Measurements from ENCODE around the gene KLHL18. TPM values are rescaled to one million over a fixed set of nuclear protein-coding genes. Genes with fewer than 3 reads are reported as not detected.
"Not testable (repeated sequence)": the region's sequence is repeated elsewhere in the genome, so short reads cannot be mapped to it uniquely, and the experiment has no call there.

The KLHL18 gene
- 10 to 100 TPM; 25.1 to 33.5 TPM for total RNA-seq

DNA sequence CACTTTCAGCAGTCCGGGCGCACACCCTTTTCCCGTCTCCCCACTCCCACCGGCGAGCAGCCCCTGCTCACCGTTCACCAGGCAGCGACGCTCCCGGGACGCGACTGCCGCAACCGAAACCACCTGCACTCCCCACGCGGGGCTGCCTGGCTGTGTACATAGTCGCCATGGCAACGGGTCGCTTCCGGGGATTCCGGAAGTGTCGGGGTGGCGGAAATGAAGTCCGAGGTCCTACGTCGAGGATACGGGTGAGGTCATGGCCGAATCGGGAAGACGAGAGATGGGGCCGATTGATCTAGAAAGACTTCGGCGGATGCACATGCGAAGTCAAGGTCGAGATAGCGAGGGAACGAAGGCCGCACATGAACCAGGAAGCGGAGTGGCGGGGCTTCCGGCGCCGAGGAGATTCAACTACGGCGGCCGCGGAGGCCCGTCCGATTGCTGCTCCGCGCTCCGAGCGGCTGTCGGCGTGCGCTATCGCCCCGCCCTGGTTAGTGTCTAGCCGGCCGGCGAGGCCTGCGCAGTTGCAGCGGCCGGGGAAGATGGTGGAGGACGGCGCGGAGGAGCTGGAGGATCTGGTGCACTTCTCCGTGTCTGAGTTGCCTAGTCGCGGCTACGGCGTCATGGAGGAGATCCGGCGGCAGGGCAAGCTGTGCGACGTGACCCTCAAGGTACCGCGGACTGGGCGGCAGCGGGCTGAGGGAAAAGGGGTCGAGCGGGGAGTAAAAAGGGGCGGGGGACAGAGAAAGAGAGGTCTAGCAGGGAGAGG lies at the start of gene KLHL18, which contains the start of gene KIF9:
KLHL18 (plus strand) TSS at position 521 of the 769 bp plus-strand sequence; CDS start at position 543, 22 bp downstream.
KIF9 (minus strand) TSS at position 376 of the 769 bp plus-strand sequence. CDS start 5,425 bp downstream, outside the sequence.
- CTCF ChIA-PET, result interaction anchor here (0.8 to 1.2 kb wide), 2 partner anchors 117 to 119 kb away, joined by 3 to 4 read pairs; partner anchors contain the start of gene SETD2
- Mint-ChIP-seq H3K4me3 (peak within 1 kb of the TSS; percentile 88), H3K4me1 (peaks cover 36% of the 10 kb centered on the region), H3K9me3 (ENCODE audit: low read depth) (no peaks in the 10 kb centered on the region), H3K36me3 (peaks cover 6% of the 10 kb centered on the region), H3K27ac (peak within 1 kb of the TSS; percentile 100), H3K27me3 (no peaks in the 10 kb centered on the region)
- DNase-seq, result peak; percentile 98
- ATAC-seq, result peak; percentile 87

- Mint-ChIP-seq H3K9me3 (ENCODE audit: low read depth) (no peaks in the 10 kb centered on the region), H3K27me3 (no peaks in the 10 kb centered on the region), H3K4me3 (no peak overlapping the region), H3K27ac (no peak overlapping the region), H3K36me3 (no peaks in the 10 kb centered on the region), H3K4me1 (no peaks in the 10 kb centered on the region)
- ATAC-seq (no peak), DNase-seq (no peak)
- CTCF ChIA-PET, result no interaction called here
These were observed 44.7 kb upstream of the KLHL18 start for GRCh38 chr3:47238017-47238416.

DNA sequence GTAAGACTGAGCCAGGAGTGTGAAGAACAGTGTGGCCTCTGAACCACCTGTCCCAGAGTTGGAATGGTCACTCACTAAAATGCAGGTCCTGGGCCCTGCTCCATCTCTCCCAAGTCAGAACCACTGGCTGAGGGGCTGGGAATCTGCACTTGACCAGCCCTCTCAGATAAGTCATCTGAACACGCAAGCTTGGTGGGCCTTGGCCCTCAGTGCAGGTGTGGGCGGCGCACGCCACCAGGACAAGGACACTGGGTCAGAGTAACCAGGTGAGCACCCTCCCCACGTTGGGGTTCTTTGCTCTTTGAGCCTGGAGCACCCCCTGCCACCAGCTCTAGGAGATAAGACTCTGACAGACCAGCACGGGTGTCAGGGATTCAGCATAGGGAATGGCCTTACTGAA lies 42.8 kb upstream of the KLHL18 start:
- CTCF ChIA-PET, result no interaction called here
- ATAC-seq, result no peak
- no peak overlapping the region for H3K4me3 Mint-ChIP-seq
- H3K9me3 Mint-ChIP-seq (ENCODE audit: low read depth), result no peaks in the 10 kb centered on the region
- H3K27ac Mint-ChIP-seq, result no peak overlapping the region
- H3K4me1 Mint-ChIP-seq, result no peaks in the 10 kb centered on the region
- DNase-seq, result no peak
- H3K36me3 Mint-ChIP-seq, result no peaks in the 10 kb centered on the region
- H3K27me3 Mint-ChIP-seq, result no peaks in the 10 kb centered on the region

- ATAC-seq, result no peak
These were observed 39.2 kb upstream of the KLHL18 start for GRCh38 chr3:47243419-47244147.

DNA sequence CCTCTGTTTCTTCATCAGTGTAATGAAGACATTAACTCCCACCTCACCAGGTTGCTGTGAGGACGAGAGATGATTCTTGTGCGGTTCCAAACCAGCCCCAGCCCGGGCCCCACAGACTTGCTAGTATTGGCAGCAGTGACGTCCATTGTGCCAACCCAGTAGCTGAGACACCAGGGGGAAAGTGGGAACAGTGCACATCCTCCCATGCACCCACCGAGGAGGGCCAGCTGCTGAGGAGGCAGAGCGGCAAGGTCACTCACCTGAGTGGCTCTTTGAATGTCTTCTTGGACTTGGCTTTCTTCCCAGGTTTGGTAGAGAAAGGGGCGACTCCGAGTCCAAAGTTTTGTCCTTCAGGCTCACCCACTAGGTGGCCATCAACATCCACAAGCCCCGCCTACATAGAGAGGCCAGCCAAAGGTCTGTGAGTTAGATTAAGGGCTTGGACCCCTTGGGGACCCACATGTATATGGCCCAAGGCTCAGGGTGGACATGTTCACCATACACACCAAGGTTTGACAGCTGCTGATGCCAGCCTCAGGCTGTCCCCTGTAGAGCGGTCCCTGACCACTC lies 38.1 kb upstream of the KLHL18 start:
- CTCF ChIA-PET, result interaction anchor here (1.0 kb wide), 1 partner anchor 23 kb away, joined by 3 read pairs; no protein-coding TSS in a partner anchor
- Mint-ChIP-seq H3K36me3 (no peaks in the 10 kb centered on the region), H3K4me3 (no peak overlapping the region), H3K27me3 (no peaks in the 10 kb centered on the region), H3K4me1 (peaks cover 6% of the 10 kb centered on the region), H3K9me3 (ENCODE audit: low read depth) (no peaks in the 10 kb centered on the region), H3K27ac (no peak overlapping the region)
- ATAC-seq (no peak), DNase-seq (no peak)

More at GRCh38 chr3:47243419-47244147, 39.2 kb upstream of the KLHL18 start:
- Mint-ChIP-seq H3K27me3 (no peaks in the 10 kb centered on the region), H3K4me1 (peaks cover 6% of the 10 kb centered on the region), H3K36me3 (no peaks in the 10 kb centered on the region), H3K27ac (no peak overlapping the region), H3K4me3 (no peak overlapping the region), H3K9me3 (ENCODE audit: low read depth) (no peaks in the 10 kb centered on the region)
- no peak for DNase-seq
- CTCF ChIA-PET, result interaction anchor here (0.9 to 1.0 kb wide), 2 partner anchors 22 to 27 kb away, joined by 3 to 4 read pairs; no protein-coding TSS in a partner anchor

DNA sequence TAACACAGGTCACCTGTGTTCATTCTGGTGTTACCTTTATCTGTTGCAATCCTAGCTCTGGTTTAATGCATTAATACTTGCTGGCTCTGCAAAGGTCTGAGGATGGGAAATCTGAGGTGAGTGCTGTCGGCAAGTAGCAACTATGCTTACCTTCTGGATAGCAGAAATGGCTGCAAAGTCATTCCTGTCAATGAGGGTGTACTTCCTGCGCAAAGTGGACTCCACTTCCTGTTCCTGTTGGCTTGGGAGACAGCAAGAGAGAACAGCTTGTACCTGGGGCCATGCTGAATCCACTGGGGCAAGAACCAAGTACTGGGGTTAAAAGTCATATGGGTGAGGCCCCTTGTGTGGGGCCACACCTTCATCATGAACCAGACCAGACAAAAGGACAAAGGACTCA lies 37.5 kb upstream of the KLHL18 start:
- DNase-seq (no peak), ATAC-seq (no peak)
- Mint-ChIP-seq H3K9me3 (ENCODE audit: low read depth) (no peaks in the 10 kb centered on the region), H3K4me1 (peaks cover 6% of the 10 kb centered on the region), H3K36me3 (no peaks in the 10 kb centered on the region), H3K27ac (no peak overlapping the region), H3K27me3 (no peaks in the 10 kb centered on the region), H3K4me3 (no peak overlapping the region)
- CTCF ChIA-PET, result no interaction called here

GRCh38 chr3:47247131-47248064 lies 35.3 kb upstream of the KLHL18 start:
- no peaks in the 10 kb centered on the region for H3K27me3 Mint-ChIP-seq
- DNase-seq (no peak), ATAC-seq (no peak)
- no peak overlapping the region for H3K27ac Mint-ChIP-seq
- no peak overlapping the region for H3K4me3 Mint-ChIP-seq
- no peaks in the 10 kb centered on the region for H3K9me3 Mint-ChIP-seq (ENCODE audit: low read depth)
- H3K4me1 Mint-ChIP-seq, result peaks cover 6% of the 10 kb centered on the region
- no peaks in the 10 kb centered on the region for H3K36me3 Mint-ChIP-seq
- CTCF ChIA-PET, result no interaction called here

- CTCF ChIA-PET, result no interaction called here
- peaks cover 2% of the 10 kb centered on the region for H3K4me1 Mint-ChIP-seq
- no peaks in the 10 kb centered on the region for H3K36me3 Mint-ChIP-seq
- H3K4me3 Mint-ChIP-seq, result no peak overlapping the region
- no peak overlapping the region for H3K27ac Mint-ChIP-seq
- H3K9me3 Mint-ChIP-seq (ENCODE audit: low read depth), result no peaks in the 10 kb centered on the region
- ATAC-seq (no peak), DNase-seq (no peak)
- no peaks in the 10 kb centered on the region for H3K27me3 Mint-ChIP-seq
These were observed 32.3 kb upstream of the KLHL18 start for GRCh38 chr3:47250309-47251060.

GRCh38 chr3:47251085-47251484 lies 31.7 kb upstream of the KLHL18 start:
- H3K4me1 Mint-ChIP-seq; DNase-seq; ATAC-seq; H3K27ac Mint-ChIP-seq; H3K36me3 Mint-ChIP-seq; H3K27me3 Mint-ChIP-seq; H3K4me3 Mint-ChIP-seq; CTCF ChIA-PET; H3K9me3 Mint-ChIP-seq (ENCODE audit: low read depth): not testable (repeated sequence)

DNA sequence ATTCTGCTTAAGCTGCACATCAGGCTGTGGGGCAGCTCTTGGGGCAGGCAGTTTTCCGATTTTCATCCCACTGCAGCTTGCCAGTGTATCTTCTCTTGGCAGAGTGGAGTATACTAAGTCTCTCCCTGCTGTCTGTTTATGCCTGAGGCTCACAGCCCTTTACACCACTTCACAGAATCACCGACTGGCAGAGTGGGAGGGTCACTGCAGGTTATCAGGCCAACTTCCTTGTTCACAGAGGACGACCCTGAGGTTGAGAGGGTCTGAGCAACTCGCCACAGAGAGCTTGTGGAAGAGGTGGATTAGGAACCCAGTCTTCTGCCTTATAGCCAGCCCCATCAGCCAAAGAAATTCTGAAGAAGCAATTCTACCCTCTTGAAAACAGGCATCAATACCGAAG lies 31.1 kb upstream of the KLHL18 start:
- CTCF ChIA-PET, result interaction anchor here (0.9 kb wide), 1 partner anchor 10 kb away, joined by 3 read pairs; no protein-coding TSS in a partner anchor
- no peak overlapping the region for H3K4me3 Mint-ChIP-seq
- no peaks in the 10 kb centered on the region for H3K9me3 Mint-ChIP-seq (ENCODE audit: low read depth)
- no peaks in the 10 kb centered on the region for H3K36me3 Mint-ChIP-seq
- no peak overlapping the region for H3K27ac Mint-ChIP-seq
- H3K4me1 Mint-ChIP-seq, result no peaks in the 10 kb centered on the region
- DNase-seq (no peak), ATAC-seq (no peak)
- H3K27me3 Mint-ChIP-seq, result no peaks in the 10 kb centered on the region

- DNase-seq; H3K4me1 Mint-ChIP-seq; H3K4me3 Mint-ChIP-seq; ATAC-seq; H3K36me3 Mint-ChIP-seq; H3K27ac Mint-ChIP-seq; H3K9me3 Mint-ChIP-seq (ENCODE audit: low read depth); H3K27me3 Mint-ChIP-seq; CTCF ChIA-PET: not testable (repeated sequence)
These were observed 26.4 kb upstream of the KLHL18 start for GRCh38 chr3:47256331-47256730.

DNA sequence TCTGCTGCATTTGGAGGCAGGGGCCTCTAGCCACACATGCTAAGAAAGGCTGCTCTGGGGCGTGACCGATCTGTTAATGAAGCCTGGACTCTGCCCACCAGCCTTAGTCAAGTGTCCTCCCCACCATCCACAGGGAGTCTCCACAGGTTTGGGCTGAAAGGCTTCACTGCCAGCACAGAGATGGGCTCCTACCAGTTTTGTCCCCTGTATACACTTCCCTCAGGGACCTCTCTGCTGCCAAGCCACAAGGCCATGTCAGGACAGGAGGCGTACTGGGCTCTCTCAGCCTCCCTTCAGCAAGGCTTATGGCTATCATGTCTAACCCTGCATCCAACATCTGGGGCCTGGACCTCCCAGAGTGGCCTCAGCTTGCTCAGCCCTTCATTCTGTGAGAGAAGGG lies 23.6 kb upstream of the KLHL18 start:
- Mint-ChIP-seq H3K36me3 (no peaks in the 10 kb centered on the region), H3K9me3 (ENCODE audit: low read depth) (no peaks in the 10 kb centered on the region), H3K27me3 (no peaks in the 10 kb centered on the region), H3K4me3 (no peak overlapping the region), H3K27ac (no peak overlapping the region), H3K4me1 (no peaks in the 10 kb centered on the region)
- DNase-seq, result no peak
- CTCF ChIA-PET, result no interaction called here
- ATAC-seq, result no peak
